ENCODE results near the gene AK8. TPM values are rescaled to one million over a fixed set of nuclear protein-coding genes. Genes with fewer than 3 reads are reported as not detected.
"Not testable (repeated sequence)": the region's sequence is repeated elsewhere in the genome, so short reads cannot be mapped to it uniquely, and the experiment has no call there.

AK8 gene
- total RNA-seq, 1 experiment from 2014 or later: not detected

DNA sequence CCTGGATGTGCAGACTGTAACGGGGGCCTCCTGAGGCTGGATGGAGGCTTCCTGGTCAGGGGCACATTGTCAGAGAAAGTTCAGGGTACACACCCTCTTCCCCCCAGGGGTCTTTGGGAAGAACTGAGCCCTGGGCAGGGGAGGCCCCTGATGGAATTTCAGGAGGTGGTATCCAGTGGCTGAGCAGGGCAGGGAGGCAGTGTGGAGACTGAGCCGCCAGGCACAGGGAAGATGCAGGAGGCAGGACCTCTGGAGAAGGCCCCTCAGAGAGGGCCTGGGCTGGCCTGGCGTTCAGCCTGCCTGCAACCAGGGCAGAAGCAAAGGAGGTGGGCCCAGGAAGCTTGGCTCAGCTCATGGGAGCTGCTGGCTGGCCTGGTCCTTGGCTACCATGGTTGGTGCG lies 154.3 kb downstream of the AK8 start:
- intact Hi-C loops (cut with micrococcal nuclease; ENCODE audit: unreplicated experiment): no loop called here
- no peak overlapping the region for H3K27ac ChIP-seq (ENCODE audit: low read depth, low read length, poor library complexity, severe bottlenecking)
- no peak overlapping the region for H3K4me3 ChIP-seq (ENCODE audit: low read depth, low read length, poor library complexity, severe bottlenecking)
- ChIA-PET CTCF (no interaction called here), POLR2A (ENCODE audit: low non-redundant PET) (no interaction called here)
- H3K36me3 ChIP-seq (ENCODE audit: insufficient read depth, low read length, poor library complexity, severe bottlenecking): no peaks in the 10 kb centered on the region
- TF ChIP-seq, protein P1, sequence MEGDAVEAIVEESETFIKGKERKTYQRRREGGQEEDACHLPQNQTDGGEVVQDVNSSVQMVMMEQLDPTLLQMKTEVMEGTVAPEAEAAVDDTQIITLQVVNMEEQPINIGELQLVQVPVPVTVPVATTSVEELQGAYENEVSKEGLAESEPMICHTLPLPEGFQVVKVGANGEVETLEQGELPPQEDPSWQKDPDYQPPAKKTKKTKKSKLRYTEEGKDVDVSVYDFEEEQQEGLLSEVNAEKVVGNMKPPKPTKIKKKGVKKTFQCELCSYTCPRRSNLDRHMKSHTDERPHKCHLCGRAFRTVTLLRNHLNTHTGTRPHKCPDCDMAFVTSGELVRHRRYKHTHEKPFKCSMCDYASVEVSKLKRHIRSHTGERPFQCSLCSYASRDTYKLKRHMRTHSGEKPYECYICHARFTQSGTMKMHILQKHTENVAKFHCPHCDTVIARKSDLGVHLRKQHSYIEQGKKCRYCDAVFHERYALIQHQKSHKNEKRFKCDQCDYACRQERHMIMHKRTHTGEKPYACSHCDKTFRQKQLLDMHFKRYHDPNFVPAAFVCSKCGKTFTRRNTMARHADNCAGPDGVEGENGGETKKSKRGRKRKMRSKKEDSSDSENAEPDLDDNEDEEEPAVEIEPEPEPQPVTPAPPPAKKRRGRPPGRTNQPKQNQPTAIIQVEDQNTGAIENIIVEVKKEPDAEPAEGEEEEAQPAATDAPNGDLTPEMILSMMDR (conservative IDR thresholded peaks at IDR 0.05; ENCODE audit: low read depth, low read length): no peak
- no peak for TF ChIP-seq EZH2 (IDR thresholded peaks at IDR 0.05; ENCODE audit: borderline replicate concordance, low read depth, low read length, poor library complexity, severe bottlenecking)
- DNase-seq (ENCODE audit: low spot score): no peak
- peaks cover 11% of the 10 kb centered on the region for H3K27me3 ChIP-seq (replicated peaks; ENCODE audit: insufficient read depth, low read depth, low read length, poor library complexity)
- no TSS peak for BruUV-seq (replicated peaks)
- no peaks in the 10 kb centered on the region for H3K4me1 ChIP-seq (ENCODE audit: insufficient read depth, low read length, poor library complexity, severe bottlenecking)
- H3K9me3 ChIP-seq (ENCODE audit: low read depth, low read length, poor library complexity, severe bottlenecking): no peaks in the 10 kb centered on the region

DNA sequence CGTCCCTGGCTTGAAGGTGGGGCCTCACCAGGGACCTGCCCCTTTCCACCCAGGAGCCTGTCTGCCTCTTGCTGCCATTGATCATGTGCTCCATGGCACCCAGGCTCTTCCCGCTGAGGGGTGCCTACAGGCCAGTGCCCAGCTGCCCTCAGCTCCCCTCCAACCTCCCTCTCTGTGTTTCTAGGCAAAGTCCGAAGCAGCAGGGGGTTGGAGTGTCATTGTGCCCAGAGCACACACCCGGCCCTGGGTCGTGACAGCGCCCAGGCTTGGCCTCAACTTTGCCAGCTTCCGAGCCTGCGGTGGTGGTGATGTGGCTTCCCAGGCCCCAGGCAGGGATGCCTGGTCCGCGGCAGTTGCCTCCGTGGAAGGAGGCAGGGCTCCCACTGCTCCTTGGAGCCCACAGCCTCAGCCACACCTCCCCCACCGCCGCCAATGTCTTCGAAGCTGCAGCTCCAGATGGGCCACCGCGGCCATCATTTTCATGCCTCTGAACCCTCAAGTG lies 155.5 kb downstream of the AK8 start:
- intact Hi-C loops (cut with micrococcal nuclease; ENCODE audit: unreplicated experiment): no loop called here
- no peaks in the 10 kb centered on the region for H3K9me3 ChIP-seq (ENCODE audit: low read depth, low read length, poor library complexity, severe bottlenecking)
- no peaks in the 10 kb centered on the region for H3K36me3 ChIP-seq (ENCODE audit: insufficient read depth, low read length, poor library complexity, severe bottlenecking)
- no TSS peak for BruUV-seq (replicated peaks)
- DNase-seq (ENCODE audit: low spot score): no peak
- no peak overlapping the region for H3K27ac ChIP-seq (ENCODE audit: low read depth, low read length, poor library complexity, severe bottlenecking)
- ChIA-PET POLR2A (ENCODE audit: low non-redundant PET) (no interaction called here), CTCF (no interaction called here)
- H3K4me3 ChIP-seq (ENCODE audit: low read depth, low read length, poor library complexity, severe bottlenecking): no peak overlapping the region
- H3K4me1 ChIP-seq (ENCODE audit: insufficient read depth, low read length, poor library complexity, severe bottlenecking): no peaks in the 10 kb centered on the region
- TF ChIP-seq, protein P1 (conservative IDR thresholded peaks at IDR 0.05; ENCODE audit: low read depth, low read length): no peak
- TF ChIP-seq EZH2 (IDR thresholded peaks at IDR 0.05; ENCODE audit: borderline replicate concordance, low read depth, low read length, poor library complexity, severe bottlenecking): no peak
- peaks cover 22% of the 10 kb centered on the region for H3K27me3 ChIP-seq (replicated peaks; ENCODE audit: insufficient read depth, low read depth, low read length, poor library complexity)

DNA sequence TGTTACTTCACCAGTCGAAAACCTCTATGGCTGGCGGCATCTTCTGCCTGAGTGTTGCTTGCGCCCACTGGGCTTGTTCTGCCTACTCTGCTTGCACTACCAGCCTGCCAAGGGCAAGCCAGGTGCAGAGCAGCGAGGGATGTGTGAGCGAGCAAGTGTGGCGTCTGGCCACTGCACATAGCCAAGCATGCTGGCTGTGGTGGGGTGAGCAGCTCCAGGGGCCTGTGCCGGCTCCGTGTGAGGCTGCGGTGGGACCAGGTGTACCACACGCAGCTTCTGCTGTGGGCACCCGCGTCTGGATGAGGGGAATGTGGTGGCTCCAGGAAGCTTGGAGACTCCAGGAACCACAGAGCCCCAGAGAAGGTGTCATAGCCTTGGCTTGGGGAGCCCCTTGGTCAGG lies 156.4 kb downstream of the AK8 start:
- no peak for DNase-seq (ENCODE audit: low spot score)
- intact Hi-C loops (cut with micrococcal nuclease; ENCODE audit: unreplicated experiment): no loop called here
- H3K27ac ChIP-seq (ENCODE audit: low read depth, low read length, poor library complexity, severe bottlenecking): no peak overlapping the region
- CTCF ChIA-PET: no interaction called here
- no peaks in the 10 kb centered on the region for H3K4me1 ChIP-seq (ENCODE audit: insufficient read depth, low read length, poor library complexity, severe bottlenecking)
- peaks cover 21% of the 10 kb centered on the region for H3K27me3 ChIP-seq (replicated peaks; ENCODE audit: insufficient read depth, low read depth, low read length, poor library complexity)
- POLR2A ChIA-PET (ENCODE audit: low non-redundant PET): no interaction called here
- TF ChIP-seq, protein P1 (conservative IDR thresholded peaks at IDR 0.05; ENCODE audit: low read depth, low read length): no peak
- TF ChIP-seq EZH2 (IDR thresholded peaks at IDR 0.05; ENCODE audit: borderline replicate concordance, low read depth, low read length, poor library complexity, severe bottlenecking): no peak
- no peaks in the 10 kb centered on the region for H3K9me3 ChIP-seq (ENCODE audit: low read depth, low read length, poor library complexity, severe bottlenecking)
- H3K4me3 ChIP-seq (ENCODE audit: low read depth, low read length, poor library complexity, severe bottlenecking): no peak overlapping the region
- BruUV-seq (replicated peaks): no TSS peak
- H3K36me3 ChIP-seq (ENCODE audit: insufficient read depth, low read length, poor library complexity, severe bottlenecking): no peaks in the 10 kb centered on the region

DNA sequence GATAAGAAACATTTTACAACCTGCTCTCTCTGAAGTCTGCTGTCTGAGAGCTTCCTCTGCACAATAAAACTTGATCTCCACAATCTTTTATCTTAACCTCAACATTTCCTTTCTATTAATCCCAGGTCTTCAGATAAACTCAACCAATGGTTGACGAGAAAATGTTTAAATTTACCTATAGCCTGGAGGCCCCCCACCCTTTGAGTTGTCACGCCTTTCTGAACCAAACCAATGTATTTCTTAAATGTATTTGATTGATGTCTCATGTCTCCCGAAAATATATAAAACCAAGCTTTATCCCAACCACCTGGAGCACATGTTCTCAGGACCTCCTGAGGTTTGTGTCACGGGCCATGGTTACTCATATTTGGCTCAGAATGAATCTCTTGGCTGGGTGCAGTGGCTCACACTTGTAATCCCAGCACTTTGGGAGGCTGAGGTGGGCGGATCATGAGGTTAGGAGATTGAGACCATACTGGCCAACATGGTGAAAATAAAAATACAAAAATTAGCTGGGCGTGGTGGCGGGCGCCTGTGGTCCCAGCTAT lies 159.6 kb downstream of the AK8 start:
- intact Hi-C loops (cut with micrococcal nuclease; ENCODE audit: unreplicated experiment); H3K27ac ChIP-seq (ENCODE audit: low read depth, low read length, poor library complexity, severe bottlenecking); H3K36me3 ChIP-seq (ENCODE audit: insufficient read depth, low read length, poor library complexity, severe bottlenecking); H3K4me3 ChIP-seq (ENCODE audit: low read depth, low read length, poor library complexity, severe bottlenecking); H3K9me3 ChIP-seq (ENCODE audit: low read depth, low read length, poor library complexity, severe bottlenecking); CTCF ChIA-PET; BruUV-seq (replicated peaks); DNase-seq (ENCODE audit: low spot score); POLR2A ChIA-PET (ENCODE audit: low non-redundant PET); H3K4me1 ChIP-seq (ENCODE audit: insufficient read depth, low read length, poor library complexity, severe bottlenecking): not testable (repeated sequence)
- H3K27me3 ChIP-seq (replicated peaks; ENCODE audit: insufficient read depth, low read depth, low read length, poor library complexity): peaks cover 21% of the 10 kb centered on the region
